H9 (cell line): ENCODE results near the gene RRAD. TPM values are rescaled to one million over a fixed set of nuclear protein-coding genes. Genes with fewer than 3 reads are reported as not detected.

ENCODE experiments used
- DNase-seq: peaks from one replicate; pipeline ENCODE4 v3.0.0-alpha.2; 2017
- H2AFZ ChIP-seq: one replicate; pipeline ENCODE4 v1.6.1; 2013; ENCODE audit warnings: mild to moderate bottlenecking, low read length, control low read depth, moderate library complexity
- H2AK5ac ChIP-seq: 2 replicates; pipeline ENCODE4 v1.6.1; 2013; ENCODE audit warnings: low read length, control low read depth, mixed read lengths; ENCODE audit not compliant: insufficient read length
- H2BK120ac ChIP-seq: one replicate; pipeline ENCODE4 v1.6.1; 2013; ENCODE audit warnings: low read depth, mild to moderate bottlenecking, low read length, control low read depth, inconsistent platforms; ENCODE audit not compliant: poor library complexity, severe bottlenecking
- H2BK12ac ChIP-seq: 2 replicates; pipeline ENCODE4 v1.6.1; 2013; ENCODE audit warnings: low read length, control low read depth, mixed read lengths, low read depth; ENCODE audit not compliant: insufficient read length
- H2BK15ac ChIP-seq: 2 replicates; pipeline ENCODE4 v1.6.1; 2013; ENCODE audit warnings: low read depth, low read length, control low read depth
- H2BK20ac ChIP-seq: one replicate; pipeline ENCODE4 v1.6.1; 2013; ENCODE audit warnings: low read depth, mild to moderate bottlenecking, low read length, control low read depth, inconsistent platforms; ENCODE audit not compliant: poor library complexity, severe bottlenecking
- H2BK5ac ChIP-seq: 2 replicates; pipeline ENCODE4 v1.6.1; 2013; ENCODE audit warnings: low read length, control low read depth, mixed read lengths; ENCODE audit not compliant: insufficient read length
- H3K14ac ChIP-seq: 2 replicates; pipeline ENCODE4 v1.6.1; 2013; ENCODE audit warnings: low read length, control low read depth; ENCODE audit not compliant: insufficient read depth
- H3K18ac ChIP-seq: 2 replicates; pipeline ENCODE4 v1.6.1; 2013; ENCODE audit warnings: low read depth, mild to moderate bottlenecking, mixed read lengths, low read length, control low read depth; ENCODE audit not compliant: insufficient read length
- H3K23ac ChIP-seq: 2 replicates; pipeline ENCODE4 v1.6.1; 2013; ENCODE audit warnings: low read length, control low read depth, mixed read lengths, low read depth; ENCODE audit not compliant: insufficient read length
- H3K23me2 ChIP-seq: 2 replicates; pipeline ENCODE4 v1.6.1; 2013; ENCODE audit warnings: low read depth, mild to moderate bottlenecking, mixed read lengths, low read length, control low read depth; ENCODE audit not compliant: insufficient read length, poor library complexity, severe bottlenecking
- H3K27ac ChIP-seq: 2 replicates; pipeline ENCODE4 v1.5.1; 2013; ENCODE audit warnings: low read length, control low read depth, mixed read lengths, low read depth; ENCODE audit not compliant: insufficient read length
- H3K27me3 ChIP-seq: 2 replicates; pipeline ENCODE4 v1.6.1; 2013; ENCODE audit warnings: low read length, control low read depth, inconsistent platforms; ENCODE audit not compliant: insufficient read depth
- H3K4ac ChIP-seq: 2 replicates; pipeline ENCODE4 v1.6.1; 2013; ENCODE audit warnings: low read depth, mild to moderate bottlenecking, control low read depth, inconsistent platforms, low read length, moderate library complexity
- H3K4me1 ChIP-seq: 2 replicates; pipeline ENCODE4 v1.6.1; 2013; ENCODE audit warnings: low read length, control low read depth, inconsistent platforms; ENCODE audit not compliant: insufficient read depth
- H3K4me2 ChIP-seq: 2 replicates; pipeline ENCODE4 v1.6.1; 2013; ENCODE audit warnings: low read length, control low read depth, mixed read lengths; ENCODE audit not compliant: insufficient read length, insufficient read depth
- H3K56ac ChIP-seq: 2 replicates; pipeline ENCODE4 v1.6.1; 2013; ENCODE audit warnings: low read depth, mild to moderate bottlenecking, mixed read lengths, low read length, control low read depth; ENCODE audit not compliant: insufficient read length
- H3K79me1 ChIP-seq: 2 replicates; pipeline ENCODE4 v1.6.1; 2013; ENCODE audit warnings: low read depth, mild to moderate bottlenecking, moderate library complexity, low read length, control low read depth, inconsistent platforms; ENCODE audit not compliant: insufficient read depth, poor library complexity, severe bottlenecking
- H3K79me2 ChIP-seq: 2 replicates; pipeline ENCODE4 v1.6.1; 2013; ENCODE audit warnings: low read length, control low read depth, inconsistent platforms; ENCODE audit not compliant: insufficient read depth
- H3K9ac ChIP-seq: 2 replicates; pipeline ENCODE4 v1.6.1; 2013; ENCODE audit warnings: low read length, control low read depth, mixed read lengths; ENCODE audit not compliant: insufficient read length; ENCODE audit errors: extremely low read depth
- H3K9me3 ChIP-seq: one replicate; pipeline ENCODE4 v1.6.1; 2013; ENCODE audit warnings: low read depth, low read length, inconsistent platforms; ENCODE audit not compliant: control insufficient read depth
- H3T11ph ChIP-seq: one replicate; pipeline ENCODE4 v1.6.1; 2013; ENCODE audit warnings: mild to moderate bottlenecking, low read length, control low read depth, inconsistent platforms
- H4K20me1 ChIP-seq: one replicate; pipeline ENCODE4 v1.6.1; 2013; ENCODE audit not compliant: control insufficient read depth, insufficient read length, insufficient read depth
- H4K5ac ChIP-seq: 2 replicates; pipeline ENCODE4 v1.6.1; 2013; ENCODE audit warnings: low read depth, mild to moderate bottlenecking, mixed read lengths, low read length, control low read depth; ENCODE audit not compliant: insufficient read length
- H4K8ac ChIP-seq: replicated peaks from 2 replicates; pipeline ENCODE4 v1.6.1; 2013; ENCODE audit warnings: low read length, control low read depth, mixed read lengths, low read depth; ENCODE audit not compliant: insufficient read length
- H4K91ac ChIP-seq: 2 replicates; pipeline ENCODE4 v1.6.1; 2013; ENCODE audit warnings: low read depth, mild to moderate bottlenecking, moderate library complexity, mixed read lengths, low read length, control low read depth; ENCODE audit not compliant: insufficient read length
- H3K27ac Mint-ChIP-seq, 3 experiments: 2 replicates in 2 of 3; 3 replicates in 1 of 3; pipeline ENCODE4 v1.8.0; 2020 to 2021; ENCODE audit warnings: mixed read lengths in 3 of 3, mild to moderate bottlenecking in 1 of 3, moderate library complexity in 1 of 3
- H3K27me3 Mint-ChIP-seq: 2 replicates; pipeline ENCODE4 v1.8.0; 2021; ENCODE audit warnings: low read depth, mild to moderate bottlenecking, moderate library complexity, mixed read lengths
- H3K36me3 Mint-ChIP-seq, 3 experiments: 2 replicates in 2 of 3; 3 replicates in 1 of 3; pipeline ENCODE4 v1.8.0; 2020 to 2021; ENCODE audit warnings: low read depth in 3 of 3, mixed read lengths in 3 of 3; ENCODE audit not compliant: insufficient read depth in 1 of 3
- H3K4me1 Mint-ChIP-seq, 2 experiments: 2 replicates each; pipeline ENCODE4 v1.8.0; 2020; ENCODE audit warnings: mixed read lengths in 2 of 2
- H3K4me3 Mint-ChIP-seq, 2 experiments: 2 replicates in 1 of 2; 3 replicates in 1 of 2; pipeline ENCODE4 v1.8.0; 2020 to 2021; ENCODE audit warnings: mild to moderate bottlenecking in 2 of 2, mixed read lengths in 2 of 2, moderate library complexity in 1 of 2
- H3K9me3 Mint-ChIP-seq, 2 experiments: 2 replicates in 1 of 2; 3 replicates in 1 of 2; pipeline ENCODE4 v1.8.0; 2020; ENCODE audit warnings: mild to moderate bottlenecking in 2 of 2, mixed read lengths in 2 of 2, moderate library complexity in 1 of 2
- CTCF ChIP-seq: fragments of 200-600 bp; sonication (generic); conservative IDR thresholded peaks from 3 replicates; pipeline ENCODE4 v1.8.0; 2021; ENCODE audit warnings: antibody characterized with exemption, mild to moderate bottlenecking
- WGBS: extraction: QIAGEN DNeasy Blood & Tissue Kit; methylation state at CpG from one replicate; pipeline ENCODE4 v1.1.7; 2013; ENCODE audit warnings: missing lambda C conversion rate, low lambda C conversion rate, mixed read lengths; ENCODE audit not compliant: insufficient read length; ENCODE audit errors: extremely low coverage; 5-methylcytosine and 5-hydroxymethylcytosine counted together
- total RNA-seq: library from RNA; stranded (reverse); gene quantifications from 2 replicates; pipeline ENCODE4 v1.2.1, GENCODE V29; 2021

The RRAD gene
- total RNA-seq, 1 experiment from 2014 or later, result 0.72 TPM

- no CpG with 5 or more reads among the region's 2 CpGs for WGBS
- peaks cover 14% of the 10 kb centered on the region; the same call in 1 of the 2 replicates for H3K27me3 ChIP-seq
Measured at GRCh38 chr16:66950437-66950836, 25.1 kb upstream of the RRAD start.

More at GRCh38 chr16:66950437-66950836, 25.1 kb upstream of the RRAD start:
- Histone ChIP-seq H3K79me2 (no peaks in the 10 kb centered on the region), H3K4me2 (no peak overlapping the region), H3K14ac (no peak overlapping the region), H2BK15ac (no peak overlapping the region), H2BK12ac (no peak overlapping the region), H4K5ac (no peak overlapping the region), H3K18ac (no peak overlapping the region), H3K56ac (no peak overlapping the region), H3K27ac (no peak overlapping the region), H2BK5ac (no peak overlapping the region), H4K91ac (no peak overlapping the region), H3K9me3 (no peaks in the 10 kb centered on the region), H3K79me1 (no peaks in the 10 kb centered on the region), H3T11ph (no peak overlapping the region), H2BK120ac (no peak overlapping the region), H3K9ac (no peak overlapping the region), H3K4me1 (no peaks in the 10 kb centered on the region), H3K23ac (no peak overlapping the region), H2AK5ac (no peak overlapping the region), H4K20me1 (no peaks in the 10 kb centered on the region), H2AFZ (no peak overlapping the region), H3K23me2 (no peaks in the 10 kb centered on the region), H4K8ac (no peak overlapping the region), H3K4ac (no peak overlapping the region), H2BK20ac (no peak overlapping the region)
- Mint-ChIP-seq H3K36me3 (peaks cover 0 to 8% (median 6%) of the 10 kb centered on the region in 3 experiments; a peak in 4 of 7 replicates), H3K4me1 (peaks cover 11 to 13% of the 10 kb centered on the region in 2 experiments), H3K4me3 (no peak overlapping the region), H3K9me3 (peaks cover 6 to 8% of the 10 kb centered on the region in 2 experiments; a peak in 3 of 5 replicates), H3K27me3 (peaks cover 8% of the 10 kb centered on the region), H3K27ac (no peak overlapping the region)
- no peak for TF ChIP-seq CTCF
- DNase-seq, result no peak
